HG02870 (cell line): ENCODE measurements around the gene POGLUT2.
"Not testable (repeated sequence)": the region's sequence is repeated elsewhere in the genome, so short reads cannot be mapped to it uniquely, and the experiment has no call there.

Source experiments
- ATAC-seq: cut with Tn5 transposase; IDR thresholded peaks from one replicate; pipeline ENCODE4 v1.9.1; 2021; ENCODE audit warnings: mild to moderate bottlenecking, moderate library complexity; ENCODE audit not compliant: unreplicated experiment

The POGLUT2 gene

GRCh38 chr13:102807699-102808098, 8.9 kb upstream of the POGLUT2 start:
- ATAC-seq = no peak

DNA sequence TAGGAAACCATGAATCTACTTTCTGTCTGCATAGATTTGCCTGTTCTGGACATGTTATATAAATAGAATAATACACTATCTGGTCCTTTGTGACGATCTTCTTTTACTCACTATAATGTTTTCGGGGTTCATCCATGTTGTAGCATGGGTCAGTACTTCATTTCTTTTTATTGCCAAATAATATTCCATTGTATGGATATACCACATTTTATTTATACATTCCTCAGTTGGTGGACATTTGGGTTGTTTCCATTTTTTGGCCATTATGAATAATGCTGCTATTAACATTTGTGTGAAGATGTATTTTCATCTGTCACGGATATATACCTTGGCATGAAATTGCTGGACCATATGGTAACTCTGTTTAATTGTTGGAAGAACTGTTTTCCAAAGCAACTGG, 6.9 kb upstream of the POGLUT2 start:
- no peak for ATAC-seq

DNA sequence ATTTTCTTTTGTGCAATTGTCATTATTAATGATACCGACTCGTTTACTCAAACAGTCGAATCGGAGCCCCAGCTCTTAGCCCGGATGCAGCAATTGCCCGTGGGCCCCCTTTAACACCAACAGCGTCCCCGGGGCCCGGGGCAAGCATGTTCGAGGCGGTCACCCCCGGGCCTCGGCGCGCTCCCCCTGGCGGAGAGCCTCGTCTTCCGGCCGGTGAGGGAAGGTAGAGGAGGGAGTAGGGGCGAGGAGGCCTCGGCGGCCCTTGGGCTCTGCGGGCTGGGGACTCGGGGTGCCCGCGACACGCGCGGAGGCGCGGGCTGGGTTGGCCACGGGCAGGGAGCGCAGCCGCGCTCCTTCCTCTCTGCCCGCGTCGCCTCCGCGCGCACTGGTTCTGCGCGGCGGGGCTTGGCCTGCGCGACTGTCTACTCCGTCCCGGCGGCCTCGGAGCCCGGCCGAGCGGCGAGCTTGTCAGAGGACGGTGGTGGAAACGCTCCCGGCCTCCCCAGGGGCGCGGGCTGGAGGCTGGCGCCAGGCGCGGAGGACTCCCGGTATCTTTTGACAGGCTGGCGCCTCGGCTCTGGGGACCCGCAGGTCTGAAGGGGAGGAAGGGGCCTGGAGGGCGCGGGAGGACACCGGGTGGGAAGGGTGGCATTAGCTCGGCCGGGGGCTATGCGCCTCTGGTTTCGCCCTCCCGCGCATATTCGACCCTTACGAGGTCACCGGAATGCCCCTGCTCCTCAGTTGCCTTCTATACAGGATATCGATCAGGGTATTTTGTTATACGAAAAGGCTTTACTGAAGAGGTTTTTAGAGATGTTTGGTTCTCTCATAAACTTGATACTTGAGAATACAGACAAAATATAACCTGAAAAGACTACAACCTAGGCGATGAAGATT, 1.6 kb upstream of the POGLUT2 start:
- ATAC-seq = peak; percentile 67

DNA sequence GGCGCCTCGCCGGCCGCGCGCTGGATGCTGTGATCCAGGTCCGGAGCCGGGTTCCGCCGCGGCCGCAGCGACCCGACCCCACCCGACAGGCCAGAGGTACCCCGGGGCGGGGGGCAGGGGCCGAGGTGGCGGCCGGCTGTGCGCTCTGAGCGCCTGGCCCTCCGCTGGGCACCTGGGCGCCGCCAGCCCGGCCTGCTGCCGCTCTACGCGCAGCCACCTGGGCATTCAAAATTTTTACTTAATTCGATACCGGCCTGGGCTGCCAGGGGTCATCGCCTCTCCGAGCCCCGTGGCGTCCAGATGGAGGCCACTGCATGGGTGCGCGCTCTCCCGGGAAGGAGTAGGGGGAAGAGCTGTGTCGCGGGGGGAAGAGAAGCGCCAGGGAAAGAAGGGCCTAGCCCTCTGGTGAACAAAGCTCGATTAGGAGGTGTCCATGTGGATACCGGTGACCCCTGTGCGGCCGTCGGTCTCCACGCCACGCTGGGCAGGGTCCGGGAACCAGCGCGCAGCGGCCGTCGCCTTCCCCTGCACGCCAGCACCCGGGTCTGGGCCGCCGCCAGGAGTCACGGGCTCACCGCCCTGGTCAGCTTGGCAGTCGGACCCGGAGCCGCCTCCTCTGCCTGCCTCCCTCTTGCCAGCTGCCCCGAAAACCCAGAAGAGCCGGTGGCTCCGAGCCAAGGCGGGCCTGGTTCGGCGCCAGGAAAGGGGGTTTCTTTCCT, 809 bp upstream of the POGLUT2 start:
- peak; percentile 3 for ATAC-seq

DNA sequence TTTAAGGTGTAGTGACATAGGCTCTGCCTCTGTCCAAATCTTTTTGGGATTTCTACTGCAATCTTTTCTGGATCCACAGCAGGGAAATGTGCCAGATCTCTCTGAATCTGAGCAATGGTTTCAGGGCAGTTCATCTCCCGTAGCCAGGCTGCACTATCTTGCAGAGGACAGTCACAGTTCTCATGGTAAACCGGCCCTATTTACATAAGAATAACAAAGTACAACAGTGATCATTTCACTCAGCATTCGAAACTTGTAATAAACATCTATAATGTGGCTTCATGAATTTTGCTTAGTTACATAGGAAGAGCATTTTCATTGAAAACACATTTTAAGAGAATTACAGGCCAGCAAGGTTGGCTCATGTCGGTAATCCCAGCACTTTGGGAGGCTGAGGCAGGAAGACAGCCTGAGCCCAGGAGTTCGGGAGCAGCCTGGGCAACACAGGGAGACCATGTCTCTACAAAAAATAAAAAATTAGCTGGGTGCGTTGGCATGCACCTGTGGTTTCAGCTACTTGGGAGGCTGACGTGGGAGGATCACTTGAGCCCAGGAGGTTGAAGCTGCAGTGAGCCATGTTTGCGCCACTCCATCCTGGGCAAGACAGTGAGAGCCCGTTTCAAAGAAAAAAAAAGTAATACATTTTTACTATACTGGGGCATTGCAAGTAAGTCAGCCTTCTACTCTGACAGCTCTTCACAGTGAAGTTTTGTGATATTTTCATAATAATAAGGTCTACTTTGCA, 5.0 kb downstream of the POGLUT2 start:
- no peak for ATAC-seq

GRCh38 chr13:102792396-102792795, 6.4 kb downstream of the POGLUT2 start:
- ATAC-seq = no peak

- no peak for ATAC-seq
These were observed 10.1 kb downstream of the POGLUT2 start for GRCh38 chr13:102788683-102789082.

DNA sequence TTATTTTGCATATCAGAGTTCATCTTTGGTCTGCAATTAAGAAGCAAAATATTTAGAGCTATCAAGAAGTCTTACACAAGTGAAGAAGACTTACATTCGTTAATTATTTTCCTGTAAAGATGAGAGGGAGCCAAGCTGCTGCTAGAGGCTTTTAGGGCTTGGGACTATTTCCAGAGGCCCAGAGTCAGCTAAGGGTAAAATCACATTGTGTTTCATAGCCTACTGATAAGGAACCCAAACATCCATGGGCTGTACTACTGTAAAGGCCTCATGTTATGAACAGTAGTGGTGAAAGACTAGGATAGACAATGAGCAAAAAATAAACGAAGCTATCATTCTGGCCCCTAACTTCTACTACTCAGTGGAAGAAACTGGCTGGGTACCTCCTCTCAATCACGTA, 14.3 kb downstream of the POGLUT2 start:
- no peak for ATAC-seq

GRCh38 chr13:102781591-102781990, 17.2 kb downstream of the POGLUT2 start:
- ATAC-seq = no peak

GRCh38 chr13:102780656-102781055, 18.1 kb downstream of the POGLUT2 start:
- ATAC-seq = not testable (repeated sequence)

DNA sequence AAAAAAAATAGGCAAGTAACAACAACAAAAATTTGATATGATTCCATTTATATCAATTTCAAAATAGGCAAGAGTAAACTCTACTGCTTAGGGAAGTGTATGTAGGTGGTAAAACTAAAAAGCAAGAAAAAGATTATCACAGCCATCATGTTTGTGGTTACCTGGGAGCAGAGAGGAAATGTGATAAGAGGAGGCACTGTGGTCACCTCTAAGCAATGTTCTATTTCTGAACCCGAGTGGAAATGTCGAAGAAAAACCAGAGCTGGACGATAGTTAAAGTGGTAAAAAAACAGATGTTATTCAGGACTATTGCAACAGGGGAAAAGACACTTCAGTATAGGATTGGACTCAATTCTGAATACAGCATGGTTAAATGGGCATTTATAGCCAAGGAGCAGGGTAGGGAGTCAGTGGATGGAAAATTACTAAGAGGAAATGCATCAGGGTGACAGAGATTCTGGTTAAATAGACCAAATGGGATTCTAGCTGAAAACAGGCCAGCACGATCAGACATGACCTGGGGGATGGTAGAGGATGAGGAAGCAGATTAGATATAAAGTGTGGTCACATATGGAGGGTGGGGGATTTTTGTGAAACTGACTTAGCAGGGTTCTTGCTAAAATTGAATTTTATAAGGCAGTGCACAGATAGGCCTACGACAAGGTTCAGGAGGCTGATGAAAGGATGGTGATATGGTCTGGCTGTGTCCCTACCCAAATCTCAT, 19.2 kb downstream of the POGLUT2 start:
- ATAC-seq = peak; percentile 43

DNA sequence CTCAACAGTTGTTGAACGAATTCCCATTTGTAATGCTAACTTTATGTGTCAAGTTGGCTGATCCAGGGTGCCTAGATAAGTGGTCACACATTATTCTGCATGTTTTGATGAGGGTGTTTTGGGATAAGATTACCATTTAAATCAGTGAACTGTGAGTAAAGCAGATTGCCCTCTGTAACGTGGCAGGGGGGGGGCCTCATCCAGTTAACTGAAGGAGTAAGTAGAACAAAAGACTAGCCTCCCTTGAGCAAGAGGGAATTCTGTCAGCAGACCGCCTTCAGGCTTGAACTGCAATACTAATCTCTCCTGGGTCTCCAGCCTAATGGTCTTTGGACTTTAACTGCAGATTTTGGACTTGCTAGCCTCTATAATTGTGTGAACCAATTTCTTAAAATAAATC, 21.0 kb downstream of the POGLUT2 start:
- ATAC-seq = no peak

DNA sequence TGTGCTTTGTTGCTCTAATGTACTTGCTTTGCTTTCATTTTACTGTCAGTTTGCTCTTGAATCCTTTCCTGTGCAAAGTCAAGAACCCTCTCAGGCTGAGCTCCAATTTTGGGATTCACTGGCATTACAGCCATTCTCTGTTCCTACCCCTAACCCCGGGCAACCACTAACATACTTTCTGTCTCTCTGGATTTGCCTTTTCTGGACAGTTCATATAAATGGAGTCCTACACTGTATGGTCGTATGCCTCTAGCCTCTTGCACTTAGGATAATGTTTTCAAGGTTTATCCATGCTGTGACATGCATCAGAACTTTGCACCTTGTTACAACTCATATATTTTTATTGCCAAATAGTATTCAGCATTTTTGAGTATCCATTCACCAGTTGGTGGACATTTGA, 22.5 kb downstream of the POGLUT2 start:
- no peak for ATAC-seq

DNA sequence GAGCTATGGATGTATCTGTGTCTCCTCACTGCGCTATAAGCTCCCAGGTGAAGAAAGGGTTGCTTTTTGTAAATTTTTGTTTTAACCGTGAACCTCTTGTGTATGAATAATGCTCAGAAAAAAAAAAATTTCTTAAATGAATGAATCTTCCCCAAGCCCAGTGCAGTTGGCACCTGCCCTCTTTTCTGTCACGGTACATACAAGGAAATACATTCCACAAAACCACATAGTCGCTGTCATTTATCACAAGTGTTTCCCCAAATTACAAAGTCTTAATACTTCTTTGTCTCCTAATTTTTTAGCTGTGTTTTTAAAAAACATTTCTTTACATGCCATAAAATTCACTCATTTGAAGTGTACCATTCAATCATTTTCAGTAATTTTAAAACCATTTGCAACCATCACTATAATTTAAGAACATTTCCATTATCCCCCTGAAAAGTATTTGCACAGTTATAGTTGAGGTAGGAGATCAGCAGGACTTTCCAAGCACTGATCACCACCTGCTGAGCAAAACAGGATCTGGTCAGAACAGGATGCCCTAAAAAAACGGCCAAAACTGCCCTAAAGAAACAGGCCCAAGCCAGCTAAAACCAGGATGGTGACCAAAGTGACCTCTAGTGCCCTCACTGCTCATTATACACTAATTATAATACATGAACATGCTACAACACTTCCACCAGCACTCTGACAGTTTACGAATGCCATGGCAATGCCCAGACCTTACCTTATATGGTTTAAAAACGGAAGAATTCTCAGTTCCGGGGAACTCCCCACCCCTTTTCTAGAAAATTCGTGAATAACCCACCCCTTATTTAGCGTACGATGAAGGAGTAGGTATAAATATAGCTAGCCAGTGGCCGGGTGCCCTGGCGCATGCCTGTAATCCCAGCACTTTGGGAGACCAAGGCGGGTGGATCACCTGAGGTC, 23.9 kb downstream of the POGLUT2 start:
- ATAC-seq = no peak

DNA sequence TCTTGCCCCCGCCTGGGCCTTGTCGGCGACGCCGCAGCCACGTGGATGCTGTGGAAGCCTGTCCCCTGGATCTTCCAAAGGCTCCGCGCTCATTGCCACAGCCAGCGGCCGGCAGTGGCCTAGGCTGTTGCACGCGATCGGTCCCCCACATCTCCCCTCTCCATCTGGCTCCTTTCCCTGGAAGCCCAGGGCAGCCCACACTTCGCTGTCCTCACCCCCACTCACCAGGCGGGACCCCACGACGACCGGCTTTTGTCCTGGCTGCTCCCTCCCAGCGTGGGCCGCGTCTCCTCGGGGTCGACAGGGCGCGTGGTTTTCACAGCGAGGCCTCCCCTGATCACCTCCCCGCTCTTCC, 24.6 kb downstream of the POGLUT2 start:
- no peak for ATAC-seq

- peak; percentile 88 for ATAC-seq
These were observed 25.1 kb downstream of the POGLUT2 start, which contains the start of gene TEX30 for GRCh38 chr13:102773441-102774213. TSS of gene TEX30 (minus strand) at chr13:102773786. CDS start at chr13:102770026, 3,760 bp downstream.

- ATAC-seq = no peak
These were observed 26.7 kb downstream of the POGLUT2 start for GRCh38 chr13:102772042-102772425.

DNA sequence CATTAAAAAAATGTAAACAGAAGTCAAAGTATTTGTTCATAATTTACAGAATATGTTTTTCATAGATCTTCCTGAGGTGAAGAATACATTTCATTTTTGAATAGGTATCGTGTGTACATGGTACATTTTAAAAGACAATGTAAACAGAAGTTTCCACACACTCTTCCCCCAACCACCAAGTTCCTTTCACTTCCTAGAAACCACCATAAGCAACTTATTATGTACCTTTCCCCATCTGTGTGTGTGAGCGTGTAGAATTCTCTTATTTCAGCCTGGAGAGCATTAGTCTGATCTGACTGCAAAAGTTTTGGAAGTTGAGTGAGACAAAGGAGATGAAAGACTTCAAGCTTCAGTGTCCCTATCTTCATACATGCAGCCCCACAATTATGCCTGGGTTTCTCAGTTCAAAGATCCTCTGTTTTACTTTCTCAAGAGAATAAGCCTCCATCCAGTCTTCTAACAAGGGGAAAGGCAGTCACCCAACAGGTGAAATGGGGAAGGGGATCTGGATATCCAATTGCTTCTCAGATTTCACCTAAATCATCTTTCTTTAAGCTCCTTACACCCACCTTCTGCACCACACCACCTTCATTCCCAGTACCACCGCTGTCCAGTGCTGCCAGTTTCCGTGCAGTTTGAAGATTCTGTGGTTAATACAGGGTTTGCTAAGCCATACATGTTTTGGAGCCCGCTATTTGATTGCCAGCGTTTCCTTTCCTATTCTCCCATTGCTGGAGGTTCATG, 27.3 kb downstream of the POGLUT2 start:
- no peak for ATAC-seq
